Astrocyte (in vitro differentiated cells and primary cell): ENCODE measurements around the gene PIGU. TPM values are rescaled to one million over a fixed set of nuclear protein-coding genes. Genes with fewer than 3 reads are reported as not detected.

Experiments used
- DNase-seq: peaks from one replicate; pipeline ENCODE4 v3.0.0-alpha.2; 2010; ENCODE audit warnings: low read depth
- FAIRE-seq: peaks from 2 replicates; lab custom pipeline; 2011; peaks lifted over from hg19 to GRCh38; lab: Jason Lieb, UNC
- H2AFZ ChIP-seq: 2 replicates; pipeline ENCODE4 v1.6.0; 2012; ENCODE audit warnings: low read depth, low read length, inconsistent platforms
- H3K27ac ChIP-seq: 2 replicates; pipeline ENCODE4 v1.5.1; 2011; ENCODE audit warnings: low read depth, low read length, inconsistent platforms
- H3K27me3 ChIP-seq: 2 replicates; pipeline ENCODE4 v1.6.0; 2011; ENCODE audit warnings: low read length, inconsistent platforms; ENCODE audit not compliant: insufficient read depth
- H3K36me3 ChIP-seq: 2 replicates; pipeline ENCODE4 v1.5.1; 2011; ENCODE audit warnings: low read length, inconsistent platforms; ENCODE audit not compliant: insufficient read depth
- H3K4me1 ChIP-seq: 2 replicates; pipeline ENCODE4 v1.5.1; 2011; ENCODE audit warnings: low read length, inconsistent platforms; ENCODE audit not compliant: insufficient read depth
- H3K4me2 ChIP-seq: 2 replicates; pipeline ENCODE4 v1.6.0; 2012; ENCODE audit warnings: low read length, inconsistent platforms
- H3K4me3 ChIP-seq: 2 replicates; pipeline ENCODE4 v1.5.1; 2011; ENCODE audit warnings: low read depth, mild to moderate bottlenecking, low read length, inconsistent platforms; ENCODE audit not compliant: insufficient read depth
- H3K79me2 ChIP-seq: 2 replicates; pipeline ENCODE4 v1.6.0; 2012; ENCODE audit warnings: mild to moderate bottlenecking, low read length, inconsistent platforms; ENCODE audit not compliant: insufficient read depth
- H3K9ac ChIP-seq: 2 replicates; pipeline ENCODE4 v1.6.0; 2012; ENCODE audit warnings: mild to moderate bottlenecking, low read length, inconsistent platforms
- H3K9me3 ChIP-seq: 2 replicates; pipeline ENCODE4 v1.5.1; 2012; ENCODE audit warnings: low read depth, mild to moderate bottlenecking, low read length, inconsistent platforms; ENCODE audit not compliant: insufficient read depth
- H4K20me1 ChIP-seq: 2 replicates; pipeline ENCODE4 v1.6.0; 2012; ENCODE audit warnings: low read length, inconsistent platforms; ENCODE audit not compliant: insufficient read depth
- H3K27ac Mint-ChIP-seq: one replicate; pipeline ENCODE4 v1.8.0; 2021; ENCODE audit warnings: mild to moderate bottlenecking, mixed read lengths; ENCODE audit not compliant: unreplicated experiment
- H3K27me3 Mint-ChIP-seq: one replicate; pipeline ENCODE4 v1.8.0; 2021; ENCODE audit warnings: low read depth, mixed read lengths; ENCODE audit not compliant: unreplicated experiment
- H3K36me3 Mint-ChIP-seq: one replicate; pipeline ENCODE4 v1.8.0; 2021; ENCODE audit warnings: low read depth, mixed read lengths; ENCODE audit not compliant: unreplicated experiment
- H3K4me1 Mint-ChIP-seq: one replicate; pipeline ENCODE4 v1.8.0; 2021; ENCODE audit warnings: low read depth, mixed read lengths; ENCODE audit not compliant: unreplicated experiment
- H3K4me3 Mint-ChIP-seq: one replicate; pipeline ENCODE4 v1.8.0; 2021; ENCODE audit warnings: mild to moderate bottlenecking, moderate library complexity, mixed read lengths; ENCODE audit not compliant: unreplicated experiment
- H3K9me3 Mint-ChIP-seq: one replicate; pipeline ENCODE4 v1.8.0; 2021; ENCODE audit warnings: mild to moderate bottlenecking, mixed read lengths; ENCODE audit not compliant: unreplicated experiment
- EZH2 ChIP-seq: IDR thresholded peaks from 2 replicates; pipeline ENCODE4 v1.6.1; 2012; ENCODE audit warnings: mild to moderate bottlenecking, low read length, inconsistent platforms; ENCODE audit not compliant: insufficient read depth
- total RNA-seq: library from RNA; stranded (reverse); gene quantifications from 2 replicates; pipeline ENCODE4 v1.2.1, GENCODE V29; 2021
- TF ChIP-seq, protein P1 (sequence below): IDR thresholded peaks from 2 replicates; pipeline ENCODE4 v1.5.1; 2011; ENCODE audit warnings: low read depth, mild to moderate bottlenecking, inconsistent platforms, low read length, moderate library complexity; ENCODE audit not compliant: insufficient read depth

PIGU gene
- total RNA-seq, 1 donor from 2014 or later, result 16.7 TPM

DNA sequence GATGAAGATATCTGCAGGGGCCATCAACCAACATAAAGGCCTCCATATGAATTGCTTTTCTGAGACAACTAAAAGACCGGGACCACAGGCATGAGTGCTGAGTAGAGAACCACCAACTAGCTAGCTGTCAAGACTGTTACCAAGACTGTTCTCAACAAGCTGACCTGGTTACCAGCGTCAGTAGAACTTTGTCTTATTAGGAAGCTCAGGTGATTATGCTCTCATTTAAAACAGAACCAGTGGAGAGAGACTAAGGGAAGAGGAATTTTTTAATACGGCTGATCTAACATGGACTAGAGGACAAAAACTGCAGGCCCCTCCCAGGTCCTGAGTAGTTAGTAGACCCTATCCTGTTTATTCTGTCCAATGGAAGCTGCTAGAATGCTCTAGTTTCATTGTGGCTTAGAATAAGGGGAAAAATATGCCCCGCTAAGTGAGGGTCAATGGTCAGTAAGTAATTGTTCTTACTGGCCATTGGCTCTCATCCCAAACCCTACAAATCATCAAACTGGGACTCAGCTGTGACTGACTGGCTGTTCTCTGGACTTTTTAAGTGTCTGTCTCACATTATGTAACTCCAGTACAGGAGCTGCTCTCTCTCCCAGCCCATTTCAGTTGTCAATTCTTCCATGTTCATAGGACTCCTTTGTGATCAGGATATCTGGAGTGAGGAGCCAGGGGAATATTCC lies 164.5 kb downstream of the PIGU start:
- Mint-ChIP-seq H3K4me3 (no peak overlapping the region), H3K4me1 (peaks cover 10% of the 10 kb centered on the region), H3K9me3 (no peaks in the 10 kb centered on the region), H3K27ac (no peak overlapping the region), H3K27me3 (no peaks in the 10 kb centered on the region), H3K36me3 (peaks cover 15% of the 10 kb centered on the region)
- Histone ChIP-seq H4K20me1 (peaks cover 10% of the 10 kb centered on the region), H3K4me2 (no peak overlapping the region), H2AFZ (no peak overlapping the region), H3K27me3 (no peaks in the 10 kb centered on the region), H3K9me3 (no peaks in the 10 kb centered on the region), H3K9ac (no peak overlapping the region), H3K36me3 (peaks cover 21% of the 10 kb centered on the region), H3K79me2 (peaks cover 10% of the 10 kb centered on the region), H3K27ac (no peak overlapping the region), H3K4me1 (peaks cover 18% of the 10 kb centered on the region), H3K4me3 (no peak overlapping the region)
- DNase-seq (peak; percentile 22), FAIRE-seq (no peak)
- TF ChIP-seq, protein P1, sequence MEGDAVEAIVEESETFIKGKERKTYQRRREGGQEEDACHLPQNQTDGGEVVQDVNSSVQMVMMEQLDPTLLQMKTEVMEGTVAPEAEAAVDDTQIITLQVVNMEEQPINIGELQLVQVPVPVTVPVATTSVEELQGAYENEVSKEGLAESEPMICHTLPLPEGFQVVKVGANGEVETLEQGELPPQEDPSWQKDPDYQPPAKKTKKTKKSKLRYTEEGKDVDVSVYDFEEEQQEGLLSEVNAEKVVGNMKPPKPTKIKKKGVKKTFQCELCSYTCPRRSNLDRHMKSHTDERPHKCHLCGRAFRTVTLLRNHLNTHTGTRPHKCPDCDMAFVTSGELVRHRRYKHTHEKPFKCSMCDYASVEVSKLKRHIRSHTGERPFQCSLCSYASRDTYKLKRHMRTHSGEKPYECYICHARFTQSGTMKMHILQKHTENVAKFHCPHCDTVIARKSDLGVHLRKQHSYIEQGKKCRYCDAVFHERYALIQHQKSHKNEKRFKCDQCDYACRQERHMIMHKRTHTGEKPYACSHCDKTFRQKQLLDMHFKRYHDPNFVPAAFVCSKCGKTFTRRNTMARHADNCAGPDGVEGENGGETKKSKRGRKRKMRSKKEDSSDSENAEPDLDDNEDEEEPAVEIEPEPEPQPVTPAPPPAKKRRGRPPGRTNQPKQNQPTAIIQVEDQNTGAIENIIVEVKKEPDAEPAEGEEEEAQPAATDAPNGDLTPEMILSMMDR, result no peak
- TF ChIP-seq EZH2, result no peak

DNA sequence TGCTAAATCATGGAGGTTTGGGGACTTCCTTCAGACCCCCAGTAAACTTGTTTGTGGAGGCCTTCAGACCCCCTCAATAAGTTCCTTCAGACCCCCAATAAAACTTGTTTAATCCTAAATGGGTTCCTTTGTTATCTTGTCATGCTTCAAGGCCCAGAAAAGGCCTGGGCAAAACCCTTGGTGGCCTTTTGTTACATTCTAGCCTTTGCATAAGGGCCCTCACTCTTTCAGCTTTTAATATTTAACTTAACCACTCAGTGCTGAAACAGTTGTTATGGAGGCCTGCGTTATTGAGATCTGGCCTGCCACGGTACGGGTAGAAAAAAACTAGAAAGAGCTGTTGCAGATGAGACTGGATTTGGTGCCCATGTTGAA lies 165.0 kb downstream of the PIGU start:
- peaks cover 13% of the 10 kb centered on the region for H4K20me1 ChIP-seq
- peaks cover 14% of the 10 kb centered on the region for H3K4me1 ChIP-seq
- H3K36me3 ChIP-seq, result peaks cover 21% of the 10 kb centered on the region
- H3K27ac Mint-ChIP-seq, result no peak overlapping the region
- no peak for TF ChIP-seq EZH2
- TF ChIP-seq, protein P1, result no peak
- H2AFZ ChIP-seq, result no peak overlapping the region
- no peak overlapping the region for H3K27ac ChIP-seq
- H3K4me3 ChIP-seq, result no peak overlapping the region
- no peak overlapping the region for H3K4me3 Mint-ChIP-seq
- H3K79me2 ChIP-seq, result peaks cover 4% of the 10 kb centered on the region
- H3K9me3 ChIP-seq, result no peaks in the 10 kb centered on the region
- H3K9me3 Mint-ChIP-seq, result no peaks in the 10 kb centered on the region
- H3K4me1 Mint-ChIP-seq, result peaks cover 10% of the 10 kb centered on the region
- no peaks in the 10 kb centered on the region for H3K27me3 ChIP-seq
- H3K36me3 Mint-ChIP-seq, result peaks cover 15% of the 10 kb centered on the region
- DNase-seq (no peak), FAIRE-seq (no peak)
- no peaks in the 10 kb centered on the region for H3K27me3 Mint-ChIP-seq
- no peak overlapping the region for H3K4me2 ChIP-seq
- H3K9ac ChIP-seq, result no peak overlapping the region

DNA sequence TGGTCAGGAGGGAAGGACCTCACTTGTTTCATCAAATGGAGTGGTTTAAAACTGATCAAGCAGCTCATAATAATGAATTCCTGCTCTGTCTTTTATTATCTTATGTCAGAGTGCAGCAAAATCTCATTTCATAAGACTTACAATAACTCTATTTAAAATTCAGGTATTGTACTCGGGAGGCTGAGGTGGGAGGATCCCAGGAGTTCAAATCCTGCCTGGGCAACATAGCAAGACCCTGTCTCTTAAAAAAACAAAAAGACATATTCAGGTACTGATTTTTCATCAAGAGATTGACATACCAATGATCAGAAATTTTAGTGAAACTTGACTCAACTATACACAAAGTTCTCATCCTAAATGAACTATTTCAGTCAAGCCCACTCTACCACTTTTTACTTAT lies 166.3 kb downstream of the PIGU start:
- H3K9ac ChIP-seq, result no peak overlapping the region
- no peaks in the 10 kb centered on the region for H3K27me3 ChIP-seq
- Mint-ChIP-seq H3K27ac (no peak overlapping the region), H3K4me1 (peaks cover 8% of the 10 kb centered on the region), H3K9me3 (no peaks in the 10 kb centered on the region), H3K27me3 (no peaks in the 10 kb centered on the region), H3K4me3 (no peak overlapping the region), H3K36me3 (peaks cover 13% of the 10 kb centered on the region)
- H2AFZ ChIP-seq, result no peak overlapping the region
- H4K20me1 ChIP-seq, result peaks cover 19% of the 10 kb centered on the region
- DNase-seq, result no peak
- no peak overlapping the region for H3K27ac ChIP-seq
- FAIRE-seq, result no peak
- no peak for TF ChIP-seq EZH2
- TF ChIP-seq, protein P1, result no peak
- peaks cover 10% of the 10 kb centered on the region for H3K4me1 ChIP-seq
- peaks cover 34% of the 10 kb centered on the region for H3K36me3 ChIP-seq
- no peaks in the 10 kb centered on the region for H3K79me2 ChIP-seq
- H3K4me3 ChIP-seq, result no peak overlapping the region
- no peaks in the 10 kb centered on the region for H3K9me3 ChIP-seq
- H3K4me2 ChIP-seq, result no peak overlapping the region
